Erythroblast (primary cell): ENCODE measurements around the gene CCR6.

Source experiments
- GATA1 ChIP-seq: IDR thresholded peaks from 2 replicates; pipeline ENCODE4 v1.6.1; 2011; ENCODE audit warnings: low read depth, mild to moderate bottlenecking, control low read depth, low read length, moderate library complexity
- POLR2A ChIP-seq: IDR thresholded peaks from 2 replicates; pipeline ENCODE4 v1.6.1; 2011; ENCODE audit warnings: mild to moderate bottlenecking, low read length

GRCh38 chr6:167103041-167103891 lies 19.6 kb upstream of the CCR6 start:
- TF ChIP-seq POLR2A = no peak
- TF ChIP-seq GATA1 = no peak
